HG03060 (cell line): ENCODE measurements around the gene CENPX.

Source experiments
- ATAC-seq: cut with Tn5 transposase; IDR thresholded peaks from one replicate; pipeline ENCODE4 v1.9.1; 2021; ENCODE audit warnings: low read depth, moderate number of reproducible peaks; ENCODE audit not compliant: unreplicated experiment

Gene CENPX

DNA sequence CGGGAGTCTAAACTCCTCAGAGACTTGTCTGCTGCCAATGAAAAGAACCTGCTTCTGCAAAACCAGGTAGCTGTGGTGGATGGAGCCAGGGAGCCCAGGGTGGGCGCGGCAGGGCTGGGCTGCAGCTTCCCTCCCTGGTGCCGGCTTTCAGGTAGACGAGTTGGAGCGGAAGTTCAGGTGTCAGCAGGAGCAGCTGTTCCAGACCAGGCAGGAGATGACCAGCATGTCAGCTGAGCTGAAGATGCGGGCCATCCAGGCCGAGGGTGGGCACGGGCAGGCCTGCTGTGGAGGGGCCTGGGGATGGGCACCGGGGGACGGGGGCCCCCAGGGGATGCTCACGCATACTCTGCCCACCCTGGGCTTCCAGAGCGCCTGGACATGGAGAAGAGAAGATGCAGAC, 5.6 kb upstream of the CENPX start:
- ATAC-seq, result no peak

DNA sequence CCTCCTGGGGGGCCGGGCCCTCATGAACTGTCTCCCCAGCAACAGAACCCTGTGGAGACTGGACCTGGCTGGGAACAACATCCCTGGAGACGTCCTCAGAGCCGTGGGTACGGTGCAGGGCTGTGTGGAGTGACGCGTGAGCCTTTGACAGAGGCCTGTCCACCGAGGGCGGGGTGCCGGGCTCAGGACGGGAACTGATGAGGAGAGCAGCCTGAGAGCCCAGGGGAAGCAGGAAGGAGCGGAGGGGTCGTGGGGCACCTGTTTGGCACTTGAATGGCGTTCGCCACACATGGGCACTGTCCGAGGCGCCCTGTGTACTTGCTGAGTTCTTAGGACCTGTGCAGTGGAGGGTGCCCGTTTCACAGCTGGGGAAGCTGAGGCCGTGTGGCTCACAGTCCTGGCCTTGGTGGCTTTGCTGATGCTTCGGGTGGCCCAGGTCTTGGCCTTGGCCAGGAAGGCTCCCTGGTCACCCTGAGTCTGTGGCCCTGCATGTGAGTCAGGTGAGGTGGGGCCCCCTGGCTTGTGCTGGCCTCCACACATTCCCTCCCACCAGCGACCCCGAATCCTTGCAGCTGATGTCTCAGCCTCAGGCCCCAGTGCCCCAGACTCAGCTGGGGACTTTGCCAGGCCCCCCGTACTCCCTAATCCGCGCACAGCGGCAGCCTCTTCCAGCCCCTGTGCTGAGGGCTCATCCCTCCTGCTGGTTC, 2.9 kb upstream of the CENPX start:
- ATAC-seq, result no peak

DNA sequence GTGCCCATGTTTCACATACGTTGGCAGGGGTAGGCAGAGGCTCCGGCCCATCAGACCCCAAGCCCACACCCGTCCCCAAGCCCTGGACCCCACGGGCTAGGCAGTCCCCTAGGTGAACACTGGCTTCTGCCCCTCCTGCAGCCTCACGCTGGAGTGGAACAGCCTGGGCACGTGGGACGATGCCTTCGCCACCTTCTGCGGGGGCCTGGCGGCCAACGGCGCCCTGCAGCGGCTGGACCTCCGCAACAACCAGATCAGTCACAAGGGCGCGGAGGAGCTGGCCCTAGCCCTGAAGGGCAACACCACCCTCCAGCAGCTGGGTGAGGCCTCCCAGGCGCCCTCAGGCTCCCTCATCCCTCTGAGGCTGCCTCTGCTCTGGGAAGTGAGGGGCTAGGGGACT, 2.2 kb upstream of the CENPX start:
- no peak for ATAC-seq

DNA sequence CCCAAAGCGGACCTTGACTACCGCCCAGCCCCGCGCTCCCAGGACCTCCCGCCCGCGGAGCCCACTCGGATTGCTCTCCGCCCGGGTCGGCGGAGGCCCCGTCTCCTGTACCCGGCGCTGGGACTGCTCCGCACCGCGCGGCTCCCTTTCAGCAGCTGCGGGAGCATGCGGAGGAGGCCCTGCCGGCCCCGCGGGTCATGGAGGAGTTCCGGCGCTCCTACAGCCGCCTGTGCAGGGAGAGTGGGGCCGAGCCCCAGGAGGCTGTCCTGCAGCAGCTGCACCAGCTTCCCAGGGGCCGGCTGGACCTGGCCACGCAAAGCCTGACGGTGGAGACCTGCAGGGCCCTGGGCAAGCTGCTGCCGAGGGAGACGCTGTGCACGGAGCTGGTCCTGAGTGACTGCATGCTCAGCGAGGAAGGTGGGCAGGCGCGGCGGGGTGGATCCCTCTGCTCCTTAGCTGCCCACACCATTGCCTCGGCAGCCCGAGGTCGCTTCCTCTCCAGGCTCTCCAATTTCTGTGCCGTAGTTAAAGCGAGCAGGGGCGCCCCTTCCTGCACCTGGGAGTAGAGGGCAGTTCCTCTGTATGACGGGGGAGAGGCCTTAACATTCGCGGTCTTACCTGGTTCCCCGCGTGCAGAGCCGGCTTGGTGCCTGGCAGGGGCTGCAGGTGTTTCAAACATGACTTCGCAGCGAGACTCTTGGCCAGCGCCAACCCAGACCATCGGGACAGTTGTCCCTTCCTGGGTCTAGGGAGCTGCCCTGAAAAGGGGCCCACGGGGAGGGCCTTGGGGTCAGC, 966 bp upstream of the CENPX start:
- ATAC-seq, result peak; percentile 7

DNA sequence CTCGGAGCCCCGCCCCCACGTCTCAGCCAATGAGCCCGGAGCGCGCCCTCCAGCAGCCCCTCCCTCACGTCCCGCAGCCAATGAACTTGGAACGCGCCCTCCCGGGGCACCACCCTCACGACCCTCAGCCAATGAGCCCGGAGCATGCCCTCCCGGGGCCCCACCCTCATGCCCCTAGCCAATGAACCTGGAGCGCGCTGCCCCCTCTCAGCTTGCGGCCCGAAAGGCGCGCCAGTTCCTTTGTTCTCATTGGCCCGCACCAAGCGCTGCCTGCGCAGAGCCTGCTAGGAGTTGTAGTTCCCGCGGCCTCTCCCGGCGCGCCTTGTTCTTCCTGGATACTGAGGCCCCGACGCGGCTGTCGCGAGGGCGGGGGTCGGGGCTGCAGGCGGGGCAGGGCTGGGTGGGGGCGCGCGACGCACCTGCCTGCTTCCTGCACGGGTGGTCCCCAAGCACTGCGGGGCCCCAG, 336 bp upstream of the CENPX start, which contains the start of gene LRRC45:
LRRC45 (plus strand) TSS at position 325 of the 466 bp plus-strand sequence. CDS start 339 bp downstream, outside the sequence.
- peak; percentile 64 for ATAC-seq

DNA sequence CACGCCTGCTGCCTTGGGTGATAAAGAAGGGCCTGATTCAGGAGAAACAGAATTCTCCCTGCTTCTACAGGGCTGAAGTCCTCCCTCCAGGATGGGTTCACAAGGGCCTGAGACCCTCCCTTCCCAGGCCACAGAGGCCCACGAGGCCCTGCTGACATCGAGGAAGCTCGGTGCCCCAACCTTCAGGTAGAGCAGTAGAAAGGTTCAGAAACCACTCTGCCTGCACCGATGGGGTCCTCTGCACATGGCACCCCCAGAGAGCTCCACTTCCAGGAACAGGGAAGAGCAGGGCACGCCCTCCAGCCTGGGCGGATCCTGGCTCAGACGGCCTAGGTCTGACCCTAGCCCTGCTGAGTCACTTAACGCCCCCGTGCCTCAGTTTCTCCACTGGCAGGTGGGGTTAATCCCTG, 773 bp downstream of the CENPX start:
- no peak for ATAC-seq

DNA sequence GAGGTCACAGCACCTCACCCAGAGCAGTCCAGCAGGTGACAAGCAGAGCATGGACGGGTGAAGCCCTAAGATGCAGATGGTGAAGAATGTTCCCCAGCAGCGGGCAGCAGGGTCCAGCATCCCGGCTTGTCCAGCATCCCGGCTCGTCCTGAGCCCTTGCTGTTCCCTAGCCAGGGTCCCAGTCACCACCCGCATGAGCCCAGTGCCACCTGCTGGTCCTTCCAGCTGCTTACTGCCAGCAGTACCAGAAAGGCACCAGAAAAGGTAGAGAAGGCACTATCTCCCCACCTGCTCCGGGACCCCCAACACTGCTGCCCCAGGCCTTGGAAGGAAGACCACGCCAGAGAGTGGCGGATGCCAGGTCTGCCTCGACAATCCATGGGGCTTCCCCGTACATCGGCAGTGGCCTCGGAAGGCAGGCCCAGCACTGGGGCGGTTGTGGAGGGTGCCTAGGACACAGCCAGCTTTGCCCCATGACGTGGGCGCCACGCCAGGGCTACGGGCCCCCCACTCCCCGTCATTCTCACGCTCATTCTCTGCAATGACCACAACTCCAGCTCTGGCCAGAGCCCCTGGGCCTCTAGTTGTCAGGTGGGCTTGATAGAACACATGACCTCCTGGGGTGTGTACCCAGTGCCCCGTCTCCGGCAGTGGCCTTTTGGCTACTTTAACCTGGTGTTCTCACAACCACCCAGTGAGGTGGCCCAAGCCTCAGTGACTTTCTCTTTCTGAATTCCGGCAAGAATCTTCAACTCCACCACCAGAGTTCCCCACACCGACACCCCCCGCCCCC, 1.4 kb downstream of the CENPX start:
- ATAC-seq, result no peak

DNA sequence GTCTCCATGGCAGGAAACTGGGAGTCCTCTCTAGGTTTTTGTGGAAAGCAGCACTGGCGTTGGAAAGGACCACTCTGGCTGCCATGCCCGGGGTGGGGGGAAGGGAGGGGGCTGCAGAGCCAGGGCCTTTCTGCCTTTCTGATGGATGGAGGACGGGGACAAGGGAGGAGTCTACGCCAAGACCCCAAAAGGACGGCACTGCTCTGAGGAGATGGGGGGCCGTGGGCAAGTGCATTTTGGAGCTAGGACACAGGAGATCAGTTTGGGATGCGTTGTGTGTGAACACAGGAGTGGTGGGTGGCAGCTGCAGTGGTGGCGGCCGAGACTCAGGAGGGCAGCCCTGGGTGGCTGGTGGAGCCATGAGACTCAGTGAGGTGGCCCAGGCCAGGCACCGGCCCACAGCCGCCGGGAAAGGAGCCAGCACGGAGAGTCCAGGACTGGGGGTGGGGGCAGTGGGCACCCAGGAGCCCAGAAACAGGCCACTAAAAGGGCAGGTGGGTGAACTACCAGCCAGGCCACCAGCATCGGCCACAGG, 2.0 kb downstream of the CENPX start:
- no peak for ATAC-seq

DNA sequence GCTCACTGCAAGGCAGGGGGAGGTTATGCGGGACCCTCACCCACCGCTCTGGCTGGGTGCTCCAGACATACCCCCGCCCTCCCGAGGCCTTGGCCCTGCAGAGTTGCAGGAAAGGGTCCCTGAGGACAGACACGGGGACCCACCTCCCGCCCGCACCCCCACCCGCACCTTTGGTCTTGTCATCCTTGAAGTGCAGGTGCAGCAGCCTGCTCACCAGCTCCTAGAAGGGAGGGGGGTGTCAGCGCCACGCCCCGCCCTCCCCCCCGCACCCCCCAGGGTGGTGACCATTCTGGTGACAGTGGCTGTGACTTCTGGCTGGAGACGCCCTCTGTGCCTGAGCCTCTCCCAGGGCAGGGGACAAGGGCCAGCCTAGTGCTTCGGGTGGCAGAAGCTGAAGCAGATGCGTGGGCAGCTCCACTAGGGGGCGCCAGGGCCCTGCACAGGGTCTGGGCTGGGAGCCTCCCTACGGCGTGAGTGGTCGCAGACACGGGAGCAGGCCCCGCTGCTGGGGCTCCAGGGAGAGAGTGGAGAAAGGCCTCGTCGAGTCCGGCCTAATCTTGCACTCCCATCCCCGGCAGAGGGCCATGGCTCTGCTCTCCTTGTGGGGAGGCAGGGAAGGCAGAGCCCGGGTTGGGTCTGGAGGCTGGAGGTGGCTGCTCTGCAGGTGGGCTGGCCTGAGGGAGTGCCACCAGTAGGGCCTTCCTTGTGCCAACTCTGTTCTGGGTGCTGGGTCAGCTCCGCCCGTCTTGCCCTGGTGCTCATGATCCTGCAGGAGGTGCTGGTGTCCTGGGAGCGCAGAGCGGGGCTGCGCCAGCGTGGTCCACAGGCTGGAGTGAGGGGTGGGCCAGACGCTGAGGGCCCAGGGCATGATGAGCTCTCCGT, 2.7 kb downstream of the CENPX start:
- ATAC-seq, result no peak

DNA sequence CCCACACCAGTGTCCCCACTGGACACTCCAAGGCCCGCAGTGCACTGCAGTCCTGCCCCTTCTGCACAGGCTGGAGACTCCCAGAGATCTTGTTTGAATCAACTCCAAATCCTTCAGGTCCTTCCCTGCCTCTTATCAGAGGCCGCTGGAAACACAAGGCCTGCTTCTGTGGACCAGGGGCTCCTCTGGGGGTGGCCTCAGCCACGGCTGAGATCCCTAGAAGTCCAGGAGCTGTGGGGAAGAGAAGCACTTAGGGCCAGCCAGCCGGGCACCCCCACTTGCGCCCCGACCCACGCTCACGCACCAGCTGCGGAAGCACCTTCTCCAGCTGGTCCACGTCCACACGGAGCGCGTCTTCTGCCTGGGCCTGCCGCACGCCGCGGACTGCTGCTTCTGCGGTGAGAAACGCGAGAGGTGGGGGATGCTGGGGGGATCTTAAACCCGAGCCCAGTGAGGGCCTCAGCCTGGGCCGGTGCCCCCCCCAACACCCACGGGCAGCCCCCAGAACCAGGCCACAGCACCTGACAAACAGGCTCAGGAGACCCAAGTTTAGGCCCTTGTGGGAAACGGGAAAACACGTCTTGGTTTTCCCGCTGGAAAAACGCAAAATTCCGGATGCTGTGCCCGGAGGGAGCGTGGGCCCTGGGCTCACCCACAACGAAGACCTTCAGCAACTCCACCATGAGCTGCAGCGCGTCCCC, 3.5 kb downstream of the CENPX start:
- ATAC-seq, result no peak

DNA sequence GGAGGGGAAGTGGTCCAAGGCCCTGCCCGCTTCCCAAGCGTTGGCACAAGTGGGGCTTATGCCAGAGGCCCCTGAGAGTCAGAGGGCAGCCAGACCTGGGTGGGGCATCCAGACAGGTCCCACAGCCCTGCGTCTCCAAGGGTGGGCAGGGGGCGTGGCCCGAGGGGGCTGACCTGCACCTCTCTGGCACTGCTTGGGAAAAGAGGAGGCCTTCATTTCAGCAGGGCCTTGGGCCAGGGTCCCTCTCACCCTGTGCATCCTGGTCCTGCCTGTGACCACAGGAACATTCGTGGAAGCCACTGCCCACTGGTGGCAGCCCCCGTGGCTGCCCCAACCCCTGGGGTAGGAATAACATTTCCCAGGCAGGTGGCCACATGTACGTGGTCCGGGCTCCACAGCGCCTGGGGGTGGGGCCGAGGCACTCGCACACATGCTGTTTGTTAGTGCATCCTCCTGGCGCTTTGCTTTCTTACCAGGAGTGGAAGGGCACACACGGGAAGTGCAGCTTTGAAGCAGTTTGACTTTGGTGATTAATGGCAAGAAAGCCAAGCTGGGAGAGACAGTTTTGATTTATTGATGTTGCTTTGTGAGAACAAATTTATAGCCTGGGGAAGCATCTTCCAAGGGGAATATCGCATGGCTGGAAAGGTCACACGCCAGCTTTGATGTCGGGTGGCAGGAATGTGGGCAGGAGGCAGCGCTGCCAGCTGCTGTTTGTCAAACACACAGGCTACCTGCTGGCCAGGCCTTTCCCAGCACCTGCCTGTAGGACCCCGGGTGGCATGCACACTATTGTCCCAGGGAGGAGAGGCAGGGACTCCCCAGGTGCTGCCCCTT, 4.3 kb downstream of the CENPX start:
- no peak for ATAC-seq

DNA sequence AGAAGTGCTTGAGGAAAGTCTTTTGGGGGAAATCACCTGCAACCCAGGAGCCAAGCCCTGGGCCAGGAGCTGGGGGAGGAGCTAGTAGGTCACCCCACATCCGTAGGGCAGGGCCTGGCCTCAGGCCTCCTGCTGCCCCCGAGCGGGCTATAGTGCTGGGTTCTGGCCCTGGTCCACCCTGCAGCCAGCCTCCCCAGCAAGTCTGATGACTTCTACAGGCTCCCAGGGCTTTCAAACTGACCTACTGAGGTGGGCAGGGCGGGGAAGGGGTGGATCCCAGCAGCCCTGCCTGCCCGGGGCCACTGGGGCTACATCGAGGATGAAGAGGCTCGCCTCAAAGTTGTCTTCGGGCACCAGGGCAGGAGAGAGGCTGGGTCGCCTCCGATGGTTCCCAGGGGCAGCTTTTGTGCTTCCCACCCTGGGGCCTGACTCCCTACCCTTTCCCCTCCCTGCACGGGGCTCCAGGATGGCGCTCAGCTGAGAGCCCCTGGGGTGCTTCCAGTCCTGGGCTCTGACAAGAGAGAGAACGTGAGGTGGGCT, 5.0 kb downstream of the CENPX start:
- no peak for ATAC-seq

DNA sequence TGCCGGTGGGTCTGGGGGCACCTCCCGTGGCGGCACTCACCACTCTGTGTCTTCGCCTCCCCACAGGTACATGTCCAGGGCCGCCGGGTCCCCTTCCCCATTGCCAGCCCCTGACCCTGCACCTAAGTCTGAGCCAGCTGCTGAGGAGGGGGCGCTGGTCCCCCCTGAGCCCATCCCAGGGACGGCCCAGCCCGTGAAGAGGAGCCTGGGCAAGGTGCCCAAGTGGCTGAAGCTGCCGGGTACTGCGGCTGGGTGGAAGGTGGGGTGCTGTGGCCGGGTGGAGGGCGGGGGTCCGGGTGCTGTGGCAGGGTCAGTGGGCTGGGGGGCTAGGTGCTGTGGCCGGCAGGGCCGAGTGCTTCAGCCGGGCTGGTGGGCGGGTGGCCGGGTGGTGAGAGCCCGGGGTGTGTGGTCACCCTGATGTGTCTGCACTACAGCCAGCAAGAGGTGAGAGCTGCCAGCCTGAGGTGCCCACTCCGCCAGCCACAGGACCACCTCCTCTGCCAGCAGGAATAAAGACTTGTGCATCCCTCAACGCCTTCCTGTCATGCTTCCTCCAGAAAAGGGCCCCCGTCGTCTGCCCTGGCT, 5.7 kb downstream of the CENPX start:
- ATAC-seq, result no peak

DNA sequence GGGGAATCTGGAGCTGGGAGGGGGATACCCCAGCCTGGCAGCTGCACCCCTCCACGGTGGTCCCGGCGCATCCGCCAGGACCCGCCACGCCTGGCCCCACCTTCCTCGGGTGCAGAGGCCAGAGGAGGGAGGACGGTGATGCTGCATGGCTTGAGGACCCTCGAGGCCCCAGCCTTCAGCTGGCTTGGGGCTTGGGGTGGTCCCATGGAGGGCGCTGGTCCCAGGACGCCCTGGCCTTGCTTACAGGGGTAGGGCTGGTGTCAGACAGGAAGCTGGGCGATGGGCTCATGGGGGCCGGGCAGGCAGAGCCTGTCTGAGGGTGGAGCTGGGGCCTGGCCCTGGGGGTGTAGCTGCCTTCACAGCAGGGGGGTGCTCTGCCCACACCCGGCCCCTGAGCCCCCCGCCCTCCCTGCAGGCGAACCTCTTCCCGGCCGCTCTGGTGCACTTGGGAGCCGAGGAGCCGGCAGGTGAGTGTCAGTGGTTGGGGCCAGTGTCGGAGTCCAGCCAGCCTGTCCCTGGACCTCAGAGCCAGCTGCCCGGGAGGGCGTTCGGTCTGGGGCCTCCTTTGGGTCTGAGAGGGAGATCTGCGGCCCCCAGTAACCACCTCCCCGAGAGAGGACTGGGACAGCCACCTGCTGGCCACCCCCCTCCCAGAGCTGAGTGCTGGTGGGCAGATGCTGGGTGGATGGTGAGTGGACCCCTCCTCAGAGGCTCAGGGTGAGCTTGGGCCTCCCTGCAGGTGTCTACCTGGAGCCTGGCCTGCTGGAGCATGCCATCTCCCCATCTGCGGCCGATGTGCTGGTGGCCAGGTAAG, 6.4 kb downstream of the CENPX start:
- no peak for ATAC-seq

DNA sequence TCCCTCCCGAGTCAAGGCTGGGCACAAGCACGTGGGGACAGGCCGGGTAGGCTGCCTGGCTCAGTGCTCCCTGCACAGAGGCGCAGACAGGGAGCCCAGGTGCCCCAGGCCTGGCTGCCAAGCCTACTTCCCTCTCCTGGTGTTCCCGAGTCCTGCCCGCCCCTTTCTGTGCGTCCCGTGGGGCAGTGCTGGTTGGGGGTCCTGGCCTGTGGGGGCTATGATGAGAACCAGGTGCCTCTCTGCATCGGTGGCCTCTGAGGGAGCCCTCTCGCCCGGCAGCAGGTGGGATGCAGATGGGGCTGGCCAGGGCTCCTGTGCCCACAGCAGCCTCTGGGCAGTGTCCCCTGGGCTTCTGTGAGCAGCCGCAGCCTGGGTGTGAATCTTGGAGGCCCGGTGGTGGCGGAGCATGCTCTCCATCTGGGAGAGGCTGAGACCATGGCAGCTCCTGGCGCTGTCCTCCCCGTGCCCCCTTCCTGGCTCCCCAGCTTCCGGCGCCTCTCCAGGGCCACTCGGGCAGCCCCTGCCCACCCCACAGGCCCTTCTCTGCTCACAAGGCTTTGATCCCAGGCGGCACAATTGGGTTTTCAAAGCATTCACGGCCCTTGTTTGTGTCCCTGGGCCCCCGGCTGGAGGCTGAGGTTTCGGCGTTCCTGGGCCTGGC, 7.2 kb downstream of the CENPX start:
- ATAC-seq, result no peak

DNA sequence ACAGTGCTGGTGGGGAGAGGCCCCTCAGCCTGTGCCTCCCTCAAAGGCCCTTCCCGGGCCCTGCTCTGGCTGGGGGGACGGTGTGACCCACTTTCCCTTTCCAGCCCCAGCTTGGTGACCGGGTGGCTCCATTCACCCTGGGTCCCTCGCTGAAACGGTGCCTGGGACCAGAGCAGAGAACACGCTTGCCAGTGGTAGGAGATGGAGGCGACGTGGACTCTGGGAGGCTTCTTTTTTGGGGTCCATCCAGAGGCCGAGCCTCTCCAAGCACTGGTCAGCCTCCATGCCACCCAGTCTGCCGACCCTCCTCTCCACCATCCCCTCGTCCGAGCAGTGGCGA, 7.7 kb downstream of the CENPX start:
- no peak for ATAC-seq

DNA sequence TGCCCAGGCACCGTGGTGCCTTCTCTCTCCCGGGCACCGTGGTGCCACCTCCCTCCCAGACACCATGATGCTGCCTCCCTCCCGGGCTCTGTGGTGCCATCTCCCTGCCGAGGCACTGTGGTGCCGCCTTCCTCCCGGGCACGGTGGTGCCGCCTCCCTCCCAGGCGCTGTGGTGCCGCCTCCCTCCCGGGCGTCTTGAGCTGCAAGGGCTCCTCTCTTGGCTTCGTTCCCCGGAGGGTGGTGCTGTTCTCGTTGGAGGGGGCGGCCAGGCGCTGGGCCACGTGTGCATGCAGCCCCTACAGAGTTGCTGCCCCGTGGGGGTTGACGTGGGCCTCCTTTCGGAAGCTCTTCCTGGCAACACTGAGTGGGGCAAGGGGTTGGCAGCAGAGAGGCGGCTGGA, 8.2 kb downstream of the CENPX start:
- ATAC-seq, result no peak
